HG02798 (cell line): ENCODE results near the gene TRIM25.

Source experiments
- ATAC-seq: cut with Tn5 transposase; IDR thresholded peaks from one replicate; pipeline ENCODE4 v1.9.1; 2021; ENCODE audit warnings: mild to moderate bottlenecking; ENCODE audit not compliant: unreplicated experiment, poor library complexity

TRIM25 gene

GRCh38 chr17:56897646-56898424, 16.0 kb downstream of the TRIM25 start:
- no peak for ATAC-seq

DNA sequence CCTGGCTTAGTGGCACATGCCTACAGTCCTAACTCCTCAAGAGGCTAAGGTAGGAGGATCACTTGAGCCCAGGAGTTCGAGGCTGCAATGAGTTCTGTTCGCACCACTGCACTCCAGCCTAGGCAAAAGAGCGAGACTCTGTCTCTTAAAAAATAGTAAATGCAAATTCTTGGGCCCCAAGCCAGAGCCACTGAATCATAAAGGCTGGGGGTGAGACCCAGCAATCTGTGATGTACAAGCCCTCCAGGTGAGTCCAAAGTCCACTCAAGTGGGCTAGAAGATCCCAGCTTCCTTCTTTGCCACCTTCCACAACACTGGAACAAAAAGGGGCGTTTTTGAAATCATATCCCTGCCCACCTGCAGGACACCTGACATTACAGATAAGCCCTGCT, 16.9 kb downstream of the TRIM25 start:
- no peak for ATAC-seq

- ATAC-seq = no peak
Observed at GRCh38 chr17:56896217-56896967, 17.5 kb downstream of the TRIM25 start.

DNA sequence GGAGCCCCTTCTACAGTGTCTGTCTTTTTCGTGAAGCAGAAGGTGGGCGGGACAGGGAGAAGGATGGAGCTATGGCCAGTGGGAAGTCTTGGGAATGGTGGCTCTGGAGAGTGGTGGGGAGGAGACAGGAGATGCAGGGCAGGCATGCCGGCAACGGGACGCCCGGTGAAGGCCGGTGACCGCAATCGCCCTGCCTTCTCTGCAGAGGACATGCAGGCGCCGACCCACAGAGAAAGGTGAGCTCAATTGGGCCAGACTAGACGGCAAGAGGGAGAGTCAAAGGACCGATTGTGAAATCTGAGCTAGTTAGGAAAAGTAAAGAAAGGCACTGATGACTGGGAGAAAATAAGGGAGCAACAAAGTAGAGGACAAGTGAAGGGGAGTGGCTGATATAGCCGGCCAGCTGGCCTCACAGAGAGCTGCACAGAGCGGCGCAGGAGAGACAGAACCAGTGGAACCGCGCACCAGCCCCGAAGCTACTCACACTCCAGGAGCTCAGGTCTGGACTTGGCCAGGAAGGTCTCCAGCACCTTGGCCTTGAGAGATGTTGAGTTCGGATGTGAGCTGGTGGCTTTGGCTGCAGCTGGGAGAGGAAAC, 18.9 kb downstream of the TRIM25 start:
- no peak for ATAC-seq

DNA sequence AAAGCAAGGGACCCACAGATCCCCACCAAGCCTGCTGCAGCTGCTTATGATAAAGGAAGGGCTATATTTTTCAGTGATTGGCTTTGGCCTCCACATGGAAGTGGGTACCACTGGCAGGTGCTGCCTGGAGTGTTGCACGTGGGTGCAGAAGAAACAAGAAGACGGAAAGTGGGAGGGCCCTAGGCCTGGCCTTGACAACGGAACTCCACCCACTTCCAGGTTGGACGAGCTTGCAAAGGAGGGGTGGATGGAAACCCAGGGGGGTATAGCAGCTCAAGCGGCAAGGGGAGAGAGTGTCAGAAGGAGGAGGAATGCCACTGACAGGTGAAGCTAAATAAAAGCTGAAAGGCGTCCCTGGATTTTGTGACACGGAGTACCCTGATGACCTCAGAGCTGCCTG, 20.3 kb downstream of the TRIM25 start:
- ATAC-seq = no peak

DNA sequence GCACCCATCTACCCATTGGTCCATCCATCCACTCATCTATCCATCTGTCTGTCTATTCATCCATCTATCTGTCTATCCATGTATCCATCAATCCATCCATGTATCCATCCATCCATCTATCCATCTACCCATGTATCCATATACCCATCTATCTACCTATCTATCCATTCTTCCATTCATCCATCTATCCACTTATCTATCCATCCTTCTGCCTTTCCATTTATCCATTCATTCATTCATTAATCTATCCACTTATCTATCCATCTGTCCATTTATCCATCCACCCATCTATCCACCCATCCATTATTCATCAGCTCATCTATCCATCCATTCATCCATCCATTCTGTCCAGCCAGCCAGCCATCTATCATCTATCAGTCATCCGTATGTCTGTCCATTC, 21.5 kb downstream of the TRIM25 start:
- no peak for ATAC-seq

- ATAC-seq = no peak
Observed at GRCh38 chr17:56891751-56892150, 22.1 kb downstream of the TRIM25 start.

GRCh38 chr17:56890906-56891674, 22.8 kb downstream of the TRIM25 start:
- ATAC-seq = no peak

- no peak for ATAC-seq
Observed at GRCh38 chr17:56890390-56890789, 23.5 kb downstream of the TRIM25 start.

DNA sequence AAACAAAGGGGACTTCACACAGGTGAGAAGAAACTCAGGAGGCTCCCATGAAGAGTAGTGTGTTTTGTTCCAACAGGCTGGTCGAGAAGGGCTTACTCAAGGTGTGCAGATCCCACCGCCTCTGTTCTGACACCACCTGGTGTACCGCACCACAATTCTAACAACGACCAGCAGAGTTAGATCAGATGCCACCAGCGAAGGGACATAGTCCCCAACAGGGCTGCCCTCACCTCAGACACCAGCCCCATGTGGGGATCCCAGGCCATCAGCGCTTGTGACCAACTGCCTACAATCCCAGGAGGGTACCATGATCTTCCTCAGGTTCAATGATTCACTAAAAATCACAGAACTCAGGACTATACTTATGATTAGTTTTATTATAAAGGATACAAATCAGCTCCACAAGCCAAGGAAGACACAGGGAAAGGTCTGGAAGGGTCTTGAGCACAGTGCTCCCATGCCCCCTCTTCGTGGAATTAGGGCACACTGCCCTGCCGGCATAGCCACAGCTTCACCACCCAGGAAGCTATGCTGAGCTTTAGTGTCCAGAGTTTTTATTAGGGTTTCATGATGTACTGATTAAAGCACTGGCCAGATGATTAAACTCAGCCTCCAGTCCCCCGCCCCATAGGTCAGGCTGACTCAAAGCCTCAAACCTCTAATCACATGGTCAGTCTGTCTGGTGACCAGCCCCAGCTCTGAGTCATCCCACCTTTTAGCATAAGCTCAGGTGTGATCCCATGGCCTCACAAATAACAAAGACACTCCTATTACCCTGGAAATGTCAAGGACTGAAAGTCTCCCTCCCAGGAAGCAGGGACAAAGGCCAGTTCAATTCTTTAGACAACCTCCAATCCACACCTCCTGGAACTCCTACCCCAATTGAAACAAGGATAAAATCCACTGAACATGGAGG, 26.0 kb downstream of the TRIM25 start:
- no peak for ATAC-seq

DNA sequence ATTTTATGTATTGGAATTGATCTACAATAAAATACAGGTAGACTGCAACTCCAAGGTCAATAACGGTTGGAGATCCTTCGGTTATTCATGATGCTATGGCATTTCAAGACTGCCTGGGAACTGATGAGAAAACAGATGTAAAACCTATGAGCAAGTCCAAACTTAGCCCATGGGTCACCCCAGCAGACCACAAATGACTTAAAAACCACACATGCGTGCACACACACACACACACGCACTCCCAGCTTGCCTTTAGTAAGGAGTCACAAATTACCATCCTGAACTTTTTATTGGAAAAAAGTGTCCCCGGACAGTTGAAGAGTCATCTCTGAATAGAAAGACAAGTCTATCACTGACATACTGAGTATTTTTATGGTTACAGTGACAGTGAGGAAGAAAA, 26.7 kb downstream of the TRIM25 start:
- no peak for ATAC-seq

GRCh38 chr17:56886288-56886731, 27.5 kb downstream of the TRIM25 start:
- ATAC-seq = no peak

DNA sequence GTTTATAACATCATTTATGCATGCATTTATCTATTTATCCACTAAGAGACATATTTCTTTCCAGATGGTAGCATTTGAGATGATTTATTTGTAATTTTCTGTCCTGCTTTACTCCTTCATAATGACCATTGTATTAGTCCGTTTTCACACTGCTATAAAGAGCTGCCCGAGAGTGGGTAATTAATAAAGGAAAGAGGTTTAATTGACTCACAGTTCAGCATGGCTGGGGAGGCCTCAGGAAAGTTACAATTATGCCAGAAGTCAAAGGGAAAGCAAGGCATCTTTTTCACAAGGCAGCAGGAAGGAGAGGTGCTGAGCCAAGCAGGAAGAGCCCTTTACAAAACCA, 28.6 kb downstream of the TRIM25 start:
- ATAC-seq = no peak

GRCh38 chr17:56884483-56885311, 29.2 kb downstream of the TRIM25 start:
- ATAC-seq = no peak

DNA sequence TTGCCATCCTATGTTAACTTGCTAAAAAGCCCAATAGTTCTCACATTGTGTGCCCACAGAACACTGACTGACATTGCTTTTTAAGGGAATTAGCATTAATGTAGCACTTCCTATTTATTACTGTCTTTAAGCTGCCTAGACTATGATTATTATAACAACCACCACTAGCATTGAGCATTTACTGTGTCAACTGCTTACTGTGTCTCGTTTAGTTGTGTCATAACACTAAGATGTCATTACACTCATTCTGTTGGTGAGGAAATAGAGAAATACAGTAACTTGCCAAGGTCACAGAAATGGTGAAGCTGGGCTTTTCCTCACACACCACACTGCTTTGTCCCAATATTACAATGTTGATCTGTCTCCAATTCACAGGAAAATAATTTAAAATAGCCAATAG, 30.2 kb downstream of the TRIM25 start:
- ATAC-seq = no peak

- ATAC-seq = no peak
Observed at GRCh38 chr17:56881685-56882295, 32.1 kb downstream of the TRIM25 start.

GRCh38 chr17:56880571-56880970, 33.3 kb downstream of the TRIM25 start:
- ATAC-seq = no peak

GRCh38 chr17:56880133-56880532, 33.7 kb downstream of the TRIM25 start:
- no peak for ATAC-seq
